NCI-H146 (cell line): ENCODE measurements around the gene CCDC158.
"Not testable (repeated sequence)": the region's sequence is repeated elsewhere in the genome, so short reads cannot be mapped to it uniquely, and the experiment has no call there.

Experiments
- DNase-seq: peaks from one replicate; lab custom pipeline; 2025; lab: John Stamatoyannopoulos, UW

The CCDC158 gene

DNA sequence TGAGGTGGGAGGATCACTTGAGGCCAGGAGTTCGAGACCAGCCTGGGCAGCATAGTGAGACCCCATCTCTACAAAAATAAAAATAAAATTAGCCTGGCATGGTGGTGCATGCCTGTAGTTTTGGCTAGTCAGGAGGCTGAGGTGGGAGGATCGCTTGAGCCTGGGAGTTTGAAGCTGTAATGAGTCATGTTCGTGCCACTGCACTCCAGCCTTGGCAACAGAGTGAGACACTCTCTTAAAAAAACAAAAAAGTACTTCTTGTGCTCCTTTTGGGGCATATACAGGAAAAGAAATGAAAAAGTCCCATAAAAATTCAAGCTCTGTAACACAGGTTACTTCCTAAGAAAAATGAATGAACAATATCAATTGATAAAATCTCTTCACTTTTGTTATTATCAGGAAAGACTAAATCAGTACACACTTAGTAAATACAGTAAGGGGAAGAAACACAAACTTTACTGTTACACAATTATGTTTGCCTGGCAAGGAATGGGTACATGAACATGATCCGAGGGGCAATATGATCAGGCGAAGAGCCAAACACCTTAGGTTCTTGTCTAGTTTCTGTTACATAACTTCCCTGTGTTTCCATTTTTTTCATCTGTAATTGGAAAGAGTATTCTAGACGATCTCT lies 46.9 kb downstream of the CCDC158 start:
- DNase-seq = no peak

DNA sequence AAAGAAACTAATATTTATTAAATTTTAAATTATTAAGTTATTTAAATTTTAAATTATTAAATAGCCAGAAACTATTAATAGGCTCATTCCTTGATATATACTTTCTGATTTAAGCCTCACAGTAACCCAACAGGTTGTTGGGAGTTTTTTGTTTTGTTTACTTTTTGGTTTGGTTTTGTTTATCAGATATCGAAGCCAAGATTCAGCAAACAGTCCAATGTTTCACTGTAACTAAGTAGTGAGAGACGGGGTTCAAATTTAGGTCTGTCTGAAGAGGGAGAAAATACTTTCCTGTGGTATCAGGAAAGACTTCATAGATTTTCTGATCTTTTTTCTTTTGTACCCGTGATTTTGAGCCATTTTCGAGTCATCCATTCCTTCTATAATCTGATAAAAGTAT lies 54.2 kb downstream of the CCDC158 start:
- no peak for DNase-seq

DNA sequence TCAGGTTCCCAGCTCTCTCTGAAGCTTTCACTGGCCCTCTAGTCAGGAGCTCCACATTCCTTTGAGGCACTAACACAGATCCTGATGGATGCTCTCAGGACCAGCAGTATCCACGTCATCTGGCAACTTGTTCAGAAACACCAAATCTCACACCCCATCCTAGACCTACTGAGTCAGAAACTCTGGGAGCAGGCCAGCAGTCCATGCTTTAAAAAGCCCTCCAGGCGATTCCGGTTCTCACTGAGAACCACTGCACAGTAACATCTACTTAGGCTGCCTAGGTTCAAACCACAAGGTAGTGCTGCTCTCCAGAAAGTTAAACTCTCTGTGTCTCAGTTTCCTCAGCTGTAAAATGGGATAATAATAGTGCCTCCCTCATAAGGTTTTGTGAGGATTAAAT lies 55.3 kb downstream of the CCDC158 start:
- no peak for DNase-seq

DNA sequence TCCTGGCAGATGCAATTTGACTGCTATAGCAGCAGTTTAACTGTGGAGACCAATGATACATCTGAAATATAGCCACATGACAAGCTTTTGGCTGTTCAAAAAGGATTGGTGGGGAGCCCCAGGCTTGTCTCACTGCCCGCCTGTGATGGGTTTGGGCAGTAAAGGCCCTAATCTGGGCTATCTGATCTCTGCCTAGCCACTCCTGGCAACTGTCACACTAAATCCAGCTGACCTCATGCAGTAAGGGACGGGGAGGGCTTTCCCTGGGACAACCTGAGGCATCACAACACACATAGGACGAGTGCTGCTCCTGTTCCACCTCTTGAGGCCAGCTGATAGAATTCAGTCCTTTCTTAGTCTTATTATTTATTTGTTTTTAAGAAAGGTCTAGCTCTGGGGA lies 56.2 kb downstream of the CCDC158 start:
- DNase-seq = no peak

DNA sequence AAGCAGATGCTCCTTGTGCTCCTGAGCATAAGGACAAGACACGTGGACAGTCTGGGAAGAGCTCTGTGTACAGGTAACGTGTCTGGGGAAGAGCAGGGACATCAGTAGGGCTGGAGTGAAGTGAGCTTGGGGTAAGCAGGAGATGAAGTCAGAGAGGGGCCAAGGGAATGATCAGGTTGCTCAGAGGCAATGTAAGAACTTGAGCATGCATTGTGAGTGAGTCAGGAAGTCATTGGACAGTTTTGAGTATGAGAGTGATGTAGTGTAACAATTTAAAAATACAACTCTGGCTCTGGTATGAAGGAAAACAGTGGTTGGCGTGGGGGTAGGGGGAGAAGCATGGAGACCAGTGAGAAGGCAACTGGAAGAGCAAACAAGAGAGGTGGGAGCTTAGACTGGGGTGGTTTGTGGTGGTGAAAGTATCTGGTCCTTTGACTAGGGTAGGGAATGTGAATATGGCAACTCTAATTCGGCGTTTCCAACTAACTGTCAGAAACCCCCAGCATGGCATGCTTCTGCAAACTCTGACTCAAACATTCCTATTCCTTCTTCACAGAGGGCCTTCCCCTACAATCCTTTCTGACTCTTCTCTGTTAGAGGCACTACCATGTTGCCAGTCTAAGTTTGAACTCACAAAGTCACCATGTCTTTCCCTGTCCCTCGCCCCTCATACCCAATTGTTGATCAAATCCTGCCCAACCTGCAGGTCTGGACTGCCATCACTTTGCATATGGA lies 57.2 kb downstream of the CCDC158 start:
- no peak for DNase-seq

DNA sequence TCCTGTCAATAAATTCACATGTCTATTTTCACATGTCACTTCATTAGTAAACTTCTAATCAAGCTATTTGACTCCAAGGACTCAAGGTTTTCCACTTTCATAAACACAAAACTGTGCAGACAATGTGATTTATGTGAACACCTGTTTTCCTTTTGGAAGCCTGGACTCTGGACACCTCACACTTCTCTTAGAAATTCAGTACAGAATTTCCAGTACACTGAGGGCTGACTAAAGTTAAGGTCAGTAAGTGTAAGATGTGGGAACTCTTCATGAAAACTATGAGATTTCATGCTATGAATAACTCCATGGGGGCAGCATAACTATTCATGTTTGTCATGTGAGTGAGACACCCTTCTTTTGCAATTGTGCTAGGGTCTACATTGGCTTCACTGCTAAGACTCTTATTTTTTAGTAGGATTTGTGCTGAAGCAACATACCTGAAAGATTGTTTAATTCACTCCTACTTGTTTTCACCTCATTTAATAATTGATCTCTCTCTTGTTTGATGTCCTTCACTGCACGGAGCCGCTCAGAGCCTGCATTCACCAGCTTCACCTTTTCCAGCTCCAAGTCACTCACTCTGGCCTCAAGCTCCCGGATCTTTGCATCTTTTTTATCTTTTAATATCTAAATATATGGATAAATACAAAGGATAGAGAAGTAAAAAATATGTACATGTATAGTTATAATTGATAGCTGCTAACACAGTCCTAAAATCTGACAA lies 59.1 kb downstream of the CCDC158 start:
- DNase-seq = no peak

DNA sequence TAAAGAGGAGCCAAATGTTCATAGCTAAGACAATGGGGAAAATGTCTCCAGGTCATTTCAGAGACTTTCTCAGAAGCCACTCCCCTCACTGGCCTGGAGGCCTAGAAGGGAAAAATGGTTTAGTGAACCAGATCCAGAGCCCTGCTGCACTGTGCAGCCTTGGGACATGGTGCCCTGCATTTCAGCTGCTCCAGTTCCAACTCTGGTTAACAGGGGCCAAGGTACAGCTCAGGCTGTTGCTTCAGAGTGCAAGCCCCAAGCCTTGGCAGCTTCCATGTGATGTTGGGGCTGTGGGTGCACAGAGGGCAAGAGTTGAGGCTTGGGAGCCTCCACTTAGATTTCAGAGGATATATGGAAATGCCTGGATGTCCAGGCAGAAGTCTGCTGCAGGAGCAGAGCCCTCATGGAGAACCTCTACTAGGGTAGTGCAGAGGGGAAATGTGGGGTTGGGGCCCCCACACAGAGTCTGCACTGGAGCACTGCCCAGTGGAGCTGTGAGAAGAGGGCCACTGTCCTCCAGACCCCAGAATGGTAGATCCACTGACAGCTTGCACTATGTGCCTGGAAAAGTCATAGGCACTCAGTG lies 61.0 kb downstream of the CCDC158 start:
- not testable (repeated sequence) for DNase-seq

DNA sequence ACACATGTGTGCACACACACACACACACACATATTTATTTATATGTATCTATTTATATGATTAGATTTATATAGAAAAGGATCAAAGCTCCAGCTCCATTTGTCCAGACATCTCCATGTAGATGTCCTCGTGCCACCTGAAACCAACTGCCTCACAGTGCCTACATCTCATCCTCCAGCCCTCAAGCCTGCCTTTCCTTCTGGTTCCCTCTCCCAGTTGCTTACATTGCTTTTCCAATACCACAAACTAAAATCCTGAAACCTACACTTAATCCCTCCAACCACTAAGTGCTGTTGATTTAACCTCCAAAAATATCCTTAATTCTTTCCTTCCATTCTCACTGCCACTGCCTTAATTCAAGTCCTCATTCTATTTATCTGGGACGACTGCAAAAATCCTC lies 63.0 kb downstream of the CCDC158 start:
- no peak for DNase-seq

DNA sequence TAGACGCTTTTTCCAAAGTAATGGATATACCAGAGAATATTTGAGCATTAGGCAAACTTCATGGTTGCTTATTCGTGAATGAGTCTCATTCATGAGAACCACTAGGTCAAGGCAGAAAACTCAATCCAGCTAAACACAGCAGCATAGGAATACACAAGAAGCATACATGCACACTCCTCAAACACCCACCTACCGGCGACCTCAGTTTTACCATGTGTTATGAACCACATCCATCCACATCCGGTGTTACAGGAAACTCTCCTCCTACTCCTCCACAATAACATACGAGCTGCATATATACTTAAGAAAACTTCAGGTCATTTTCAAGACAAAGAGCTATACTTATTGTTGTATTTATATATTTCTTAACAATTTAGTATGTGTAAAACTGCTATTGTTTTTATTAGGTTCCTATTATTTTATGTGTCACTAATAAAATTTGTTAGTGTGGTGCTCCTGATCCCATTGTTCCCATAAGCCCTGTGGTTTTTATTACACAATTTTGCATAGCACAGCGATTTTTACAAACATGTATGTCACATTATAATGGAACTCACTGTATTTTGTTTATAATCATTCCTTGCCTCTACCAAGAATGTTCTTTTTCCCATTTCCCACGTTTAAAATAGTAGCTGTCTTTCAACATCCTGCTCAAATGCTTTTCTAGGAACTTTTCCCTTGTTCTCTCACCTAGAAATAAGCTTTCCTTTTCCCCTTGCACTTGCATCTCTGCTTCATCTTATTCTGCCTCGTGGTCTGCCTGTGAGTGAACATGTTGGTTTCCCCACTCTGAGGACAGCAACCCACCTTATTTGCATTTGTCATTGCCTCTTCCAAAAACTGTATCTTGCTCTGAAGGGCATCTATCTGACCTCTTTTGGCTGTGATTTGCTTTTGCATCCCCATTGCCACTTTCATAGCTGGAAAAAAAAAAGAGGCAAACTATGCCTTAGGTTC lies 66.1 kb downstream of the CCDC158 start:
- no peak for DNase-seq

DNA sequence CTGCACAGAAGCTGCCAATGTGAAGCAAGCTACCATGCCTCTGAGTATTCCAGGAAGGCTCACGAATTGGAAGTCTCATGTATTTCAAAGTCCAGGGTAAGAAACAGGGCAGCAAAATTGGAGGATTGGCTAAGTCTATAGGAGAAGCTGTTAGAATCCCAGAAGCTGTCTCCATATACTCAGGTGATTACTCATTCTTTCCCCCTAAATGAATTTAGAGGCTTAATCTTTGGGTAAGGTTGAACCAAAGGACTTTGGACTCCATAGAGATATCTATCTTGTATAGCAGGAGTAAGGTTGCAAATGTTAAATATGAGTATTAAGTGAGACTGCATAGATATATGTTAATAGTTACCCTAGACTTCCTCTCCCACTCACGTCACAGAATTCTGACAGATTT lies 78.1 kb downstream of the CCDC158 start:
- DNase-seq = no peak

DNA sequence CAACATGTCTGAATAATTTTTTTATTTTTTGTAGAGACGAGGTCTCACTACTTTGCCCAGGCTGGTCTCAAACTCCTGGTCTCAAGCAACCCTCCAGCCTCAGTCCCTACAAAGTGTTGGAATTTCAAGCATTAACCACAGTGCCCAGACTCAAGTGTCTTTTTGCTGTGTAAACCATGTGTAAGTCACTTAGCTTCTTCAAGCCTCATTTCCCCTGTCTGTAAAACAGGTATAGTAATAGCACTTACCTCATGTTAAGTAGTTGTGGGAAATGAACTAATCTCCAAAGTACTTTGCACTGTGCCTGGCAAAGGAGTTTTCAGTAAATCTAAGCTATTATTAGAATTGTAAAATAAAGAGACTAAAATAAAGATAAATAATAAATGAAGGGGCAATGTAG lies 78.8 kb downstream of the CCDC158 start:
- DNase-seq = no peak

DNA sequence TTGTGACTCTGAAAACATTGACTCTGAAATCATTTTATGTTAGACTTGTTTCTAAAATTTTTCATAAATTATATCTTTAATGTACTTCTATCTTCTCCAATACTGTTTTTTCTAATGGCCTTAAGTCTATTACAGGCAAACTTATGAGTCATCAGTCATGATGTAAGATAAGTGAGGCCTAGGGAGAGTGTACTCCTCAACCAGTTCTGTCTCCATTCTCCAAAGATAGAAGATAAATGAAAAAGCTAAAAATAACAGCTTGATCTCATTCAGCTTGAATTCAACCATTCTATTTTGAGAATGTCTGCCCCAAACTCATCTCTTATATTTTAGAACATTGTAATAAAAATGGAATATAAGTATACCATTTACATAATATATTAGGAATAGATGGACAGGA lies 79.9 kb downstream of the CCDC158 start:
- DNase-seq = no peak

DNA sequence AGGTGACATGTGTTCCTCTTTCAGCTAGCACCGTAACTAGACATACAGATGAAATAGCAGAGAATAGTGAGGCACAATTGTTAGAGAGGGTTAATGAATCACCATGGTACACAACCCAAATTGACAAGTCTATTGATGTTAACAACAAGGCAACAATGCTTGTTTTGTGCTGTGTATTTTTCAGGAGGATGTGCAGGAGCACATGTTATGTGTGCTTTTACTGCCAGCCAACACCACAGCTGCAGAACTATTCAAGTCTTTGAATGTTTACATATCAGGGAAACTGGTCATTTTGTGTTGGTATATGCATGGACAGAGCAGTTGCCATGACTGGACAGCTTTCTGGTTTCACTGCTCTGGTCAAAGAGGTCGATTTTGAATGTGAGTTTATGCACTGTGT lies 81.6 kb downstream of the CCDC158 start:
- DNase-seq = no peak

DNA sequence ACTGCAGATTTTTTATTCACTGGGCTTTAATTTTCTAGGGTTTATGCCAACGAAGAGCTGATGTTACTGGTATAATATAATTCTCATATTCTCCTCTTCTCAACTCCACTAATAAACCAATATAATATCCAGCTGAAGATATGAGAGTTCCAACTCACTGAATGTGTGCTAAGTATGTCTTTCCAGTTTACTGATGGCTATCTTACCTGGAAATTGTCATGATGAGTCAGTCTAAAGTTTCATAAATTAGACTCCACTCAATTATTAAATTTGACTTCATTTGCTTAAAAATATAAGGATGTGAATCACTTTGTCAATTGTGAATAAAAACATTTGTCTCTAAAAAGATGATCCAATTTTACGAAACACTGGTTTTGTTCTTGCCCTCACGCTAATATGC lies 86.1 kb downstream of the CCDC158 start:
- DNase-seq = no peak

DNA sequence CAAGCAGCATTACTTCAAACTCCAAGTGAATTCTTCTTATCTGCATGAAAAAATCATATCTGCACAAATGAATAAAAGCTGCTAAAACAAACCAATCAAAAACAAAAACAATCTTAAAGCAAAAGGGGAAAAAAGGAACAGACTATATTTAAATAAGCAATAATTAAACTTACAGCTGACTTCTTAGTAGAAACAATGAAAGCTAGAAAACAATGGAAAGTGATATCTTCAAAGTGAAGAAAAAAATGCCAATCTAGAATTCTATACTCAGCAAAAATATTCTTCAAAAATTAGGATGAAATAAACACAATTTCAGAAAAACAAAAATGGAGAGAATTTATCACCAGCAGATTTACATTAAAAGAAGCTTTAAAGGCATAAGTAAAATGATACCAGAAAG lies 94.4 kb downstream of the CCDC158 start:
- no peak for DNase-seq

DNA sequence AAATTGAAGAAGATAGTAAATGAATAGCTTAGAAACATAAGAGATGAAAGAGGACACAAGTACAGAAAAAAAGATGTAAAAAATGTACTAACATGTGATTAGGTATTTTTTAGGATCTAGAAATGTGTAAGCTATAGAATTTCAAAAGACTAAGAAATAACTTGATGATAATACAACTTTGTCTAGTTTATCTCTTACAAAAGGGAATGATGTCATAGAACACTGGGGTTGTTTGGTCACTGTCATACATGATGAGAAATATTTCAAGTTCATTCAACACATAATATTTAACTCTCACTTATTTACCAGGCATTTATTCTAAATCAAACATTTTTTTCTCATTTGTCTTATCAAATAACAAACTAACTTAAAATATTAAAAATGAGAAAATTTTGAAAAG lies 95.9 kb downstream of the CCDC158 start:
- no peak for DNase-seq

DNA sequence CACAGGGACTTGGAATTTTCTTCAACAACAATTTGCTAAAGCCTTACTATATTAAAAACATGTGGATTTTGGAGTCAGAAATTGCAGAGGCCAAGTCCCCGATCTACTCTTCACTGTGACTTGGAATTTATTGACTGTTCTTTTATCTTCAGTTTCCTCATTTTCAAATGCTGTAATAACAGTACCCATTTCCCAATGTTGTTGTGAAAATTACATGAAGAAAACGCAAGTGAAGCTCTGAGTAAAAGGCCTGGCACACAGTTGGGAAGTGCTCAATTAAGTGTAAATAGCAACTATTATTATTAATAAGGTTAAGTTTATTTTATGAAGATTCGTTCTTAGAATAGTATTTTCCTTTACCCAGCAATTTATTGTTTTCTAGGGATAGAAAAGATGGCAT lies 98.7 kb downstream of the CCDC158 start:
- no peak for DNase-seq

DNA sequence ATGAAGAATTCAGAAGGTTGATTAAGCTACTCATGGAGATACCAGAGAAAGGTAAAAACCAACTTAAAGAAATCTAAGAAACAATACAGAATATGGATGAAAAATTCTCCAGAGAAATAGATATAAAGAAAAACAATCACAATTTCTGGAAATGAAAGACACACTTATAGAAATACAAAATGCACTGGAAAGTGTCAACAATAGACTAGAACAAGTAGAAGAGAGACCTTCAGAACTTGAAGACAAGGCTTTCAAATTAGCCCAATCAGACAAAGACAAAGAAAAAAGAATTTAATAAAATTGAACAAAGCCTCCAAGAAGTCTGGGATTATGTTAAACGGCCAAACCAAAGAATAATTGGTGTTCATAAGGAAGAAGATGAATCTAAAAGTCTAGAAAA lies 104.8 kb downstream of the CCDC158 start:
- DNase-seq = no peak

DNA sequence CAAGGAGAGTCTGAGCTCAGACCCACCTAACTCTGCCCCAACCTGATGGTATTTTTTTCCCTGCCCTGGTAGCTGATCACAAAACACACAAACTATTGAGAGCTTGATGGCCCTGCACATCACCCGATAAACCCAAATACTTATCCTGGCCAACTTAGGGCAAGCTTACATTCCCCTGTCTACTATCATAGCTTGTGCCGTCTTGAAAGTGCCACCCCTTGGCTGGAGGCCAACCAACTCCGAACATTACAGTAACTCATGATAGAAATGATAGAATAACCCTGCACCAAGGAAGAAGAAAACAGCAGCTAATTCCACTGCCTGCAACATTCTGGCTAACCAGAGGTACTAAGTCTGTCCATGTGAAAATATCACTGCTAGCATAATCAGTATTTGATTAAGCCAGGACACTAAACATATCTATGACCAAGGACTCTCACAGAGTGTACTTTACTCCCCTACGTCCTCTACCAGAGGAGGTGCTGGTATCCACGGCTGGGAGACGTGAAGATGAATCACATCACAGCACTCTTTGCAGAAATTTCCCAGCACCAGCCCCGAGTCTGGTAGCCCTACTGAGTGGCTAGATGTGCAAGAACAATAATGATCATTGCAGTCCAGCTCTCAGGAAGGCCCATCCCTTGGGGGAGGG lies 105.5 kb downstream of the CCDC158 start:
- DNase-seq = no peak

DNA sequence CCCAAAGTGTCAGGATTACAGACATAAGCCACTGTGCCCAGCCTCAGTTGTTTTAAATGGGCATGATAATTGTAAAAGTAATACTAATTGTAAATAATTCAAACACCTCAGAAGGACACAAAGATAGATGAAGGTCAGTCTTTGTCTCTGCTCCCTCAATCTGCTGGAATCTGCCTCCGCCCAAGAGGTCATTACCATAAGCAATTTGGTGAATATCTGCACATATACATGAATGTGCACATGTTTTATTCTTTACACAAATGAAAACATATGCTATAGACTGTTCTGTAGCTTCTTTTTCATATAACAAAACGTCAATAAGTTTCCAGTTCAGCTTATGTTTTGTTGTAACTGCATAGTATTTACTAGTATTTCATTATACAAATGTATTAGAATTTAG lies 107.4 kb downstream of the CCDC158 start:
- no peak for DNase-seq

DNA sequence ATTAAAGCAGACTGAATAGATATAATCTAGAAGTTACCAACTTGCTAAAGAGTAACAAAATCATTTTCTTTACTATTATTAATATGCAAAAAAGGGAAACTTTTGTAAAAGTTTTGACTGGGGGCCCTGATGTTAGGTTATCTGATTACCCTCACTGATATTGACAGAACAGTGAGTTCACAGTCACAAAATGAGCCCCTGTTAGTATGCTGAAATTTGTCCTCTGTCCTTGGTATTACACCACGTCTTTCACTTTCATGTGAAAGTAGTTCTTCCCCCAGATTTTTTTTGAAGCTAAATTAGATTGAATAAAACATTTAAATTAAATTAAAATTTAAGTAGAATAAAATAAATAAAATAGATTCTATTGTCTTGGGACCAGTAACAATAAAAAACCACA lies 108.5 kb downstream of the CCDC158 start:
- DNase-seq = no peak
